Memory B cell (primary cell): ENCODE measurements around the gene LZTS2.

Source experiments
- ATAC-seq: fragments of 150-1000 bp; cut with Tn5 transposase; 2 replicates; pipeline ENCODE4 v1.10.0; 2021; ENCODE audit warnings: low read depth, mild to moderate bottlenecking, moderate library complexity
- DNase-seq, 2 donors: peaks; one replicate each; pipeline ENCODE4 v3.0.0; 2022; ENCODE audit warnings: low spot score in 2 of 2
- H3K27ac Mint-ChIP-seq: one replicate; pipeline ENCODE4 v1.8.0; 2022; ENCODE audit warnings: mild to moderate bottlenecking, moderate library complexity, mixed read lengths
- H3K27me3 Mint-ChIP-seq: one replicate; pipeline ENCODE4 v1.8.0; 2022; ENCODE audit warnings: mixed read lengths
- H3K36me3 Mint-ChIP-seq: one replicate; pipeline ENCODE4 v1.8.0; 2022; ENCODE audit warnings: mild to moderate bottlenecking, mixed read lengths
- H3K4me1 Mint-ChIP-seq: one replicate; pipeline ENCODE4 v1.8.0; 2022; ENCODE audit warnings: mixed read lengths
- H3K4me3 Mint-ChIP-seq: one replicate; pipeline ENCODE4 v1.8.0; 2022; ENCODE audit warnings: mild to moderate bottlenecking, moderate library complexity, mixed read lengths
- H3K9me3 Mint-ChIP-seq: one replicate; pipeline ENCODE4 v1.8.0; 2022; ENCODE audit warnings: mixed read lengths

Gene LZTS2

GRCh38 chr10:101010329-101010728 is 10.7 kb downstream of the LZTS2 start:
- H3K36me3 Mint-ChIP-seq = no peaks in the 10 kb centered on the region
- ATAC-seq (no peak), DNase-seq (no peak)

GRCh38 chr10:101011517-101012423 is 12.2 kb downstream of the LZTS2 start:
- Mint-ChIP-seq H3K27ac (no peak overlapping the region), H3K4me3 (no peak overlapping the region), H3K27me3 (peaks cover 19% of the 10 kb centered on the region), H3K4me1 (peaks cover 20% of the 10 kb centered on the region), H3K36me3 (no peaks in the 10 kb centered on the region), H3K9me3 (no peaks in the 10 kb centered on the region)
- ATAC-seq (no peak), DNase-seq (no peak)

More at GRCh38 chr10:101010329-101010728, 10.7 kb downstream of the LZTS2 start:
- Mint-ChIP-seq H3K4me1 (peaks cover 15% of the 10 kb centered on the region), H3K27me3 (peaks cover 10% of the 10 kb centered on the region), H3K27ac (no peak overlapping the region), H3K9me3 (no peaks in the 10 kb centered on the region), H3K4me3 (no peak overlapping the region)

GRCh38 chr10:101012525-101013364 is 13.1 kb downstream of the LZTS2 start:
- ATAC-seq (peak; percentile 89), DNase-seq (peak; percentile 53)
- Mint-ChIP-seq H3K9me3 (no peaks in the 10 kb centered on the region), H3K4me1 (peaks cover 20% of the 10 kb centered on the region), H3K4me3 (no peak overlapping the region), H3K27ac (no peak overlapping the region), H3K27me3 (peaks cover 22% of the 10 kb centered on the region), H3K36me3 (no peaks in the 10 kb centered on the region)

GRCh38 chr10:101013365-101013825 is 13.8 kb downstream of the LZTS2 start:
- H3K4me1 Mint-ChIP-seq = peaks cover 26% of the 10 kb centered on the region
- H3K27me3 Mint-ChIP-seq = peaks cover 26% of the 10 kb centered on the region
- no peaks in the 10 kb centered on the region for H3K36me3 Mint-ChIP-seq
- no peak for ATAC-seq
- H3K4me3 Mint-ChIP-seq = no peak overlapping the region
- no peaks in the 10 kb centered on the region for H3K9me3 Mint-ChIP-seq
- no peak for DNase-seq
- no peak overlapping the region for H3K27ac Mint-ChIP-seq

- H3K27me3 Mint-ChIP-seq = peaks cover 28% of the 10 kb centered on the region
- no peak overlapping the region for H3K27ac Mint-ChIP-seq
- no peaks in the 10 kb centered on the region for H3K9me3 Mint-ChIP-seq
- peak; percentile 67 to 80 for DNase-seq
- H3K4me3 Mint-ChIP-seq = no peak overlapping the region
- H3K36me3 Mint-ChIP-seq = no peaks in the 10 kb centered on the region
- peak; percentile 36 for ATAC-seq
- peaks cover 30% of the 10 kb centered on the region for H3K4me1 Mint-ChIP-seq
These were observed 14.7 kb downstream of the LZTS2 start for GRCh38 chr10:101014230-101014884.

GRCh38 chr10:101014966-101015581 is 15.5 kb downstream of the LZTS2 start:
- Mint-ChIP-seq H3K4me1 (peaks cover 33% of the 10 kb centered on the region), H3K27ac (no peak overlapping the region), H3K36me3 (no peaks in the 10 kb centered on the region), H3K27me3 (peaks cover 30% of the 10 kb centered on the region), H3K4me3 (no peak overlapping the region), H3K9me3 (no peaks in the 10 kb centered on the region)
- ATAC-seq (no peak), DNase-seq (no peak)

- no peak overlapping the region for H3K4me3 Mint-ChIP-seq
- no peaks in the 10 kb centered on the region for H3K36me3 Mint-ChIP-seq
- no peak for DNase-seq
- ATAC-seq = no peak
- H3K4me1 Mint-ChIP-seq = peaks cover 33% of the 10 kb centered on the region
- H3K27ac Mint-ChIP-seq = no peak overlapping the region
- no peaks in the 10 kb centered on the region for H3K9me3 Mint-ChIP-seq
- H3K27me3 Mint-ChIP-seq = peaks cover 30% of the 10 kb centered on the region
These were observed 16.0 kb downstream of the LZTS2 start for GRCh38 chr10:101015582-101015973.

- ATAC-seq (no peak), DNase-seq (no peak)
- Mint-ChIP-seq H3K36me3 (no peaks in the 10 kb centered on the region), H3K4me3 (no peak overlapping the region), H3K27ac (no peak overlapping the region), H3K9me3 (no peaks in the 10 kb centered on the region), H3K4me1 (peaks cover 33% of the 10 kb centered on the region), H3K27me3 (peaks cover 30% of the 10 kb centered on the region)
These were observed 17.2 kb downstream of the LZTS2 start for GRCh38 chr10:101016814-101017213.

- peak in 1 of 2 donors; percentile 35 for DNase-seq
- H3K27me3 Mint-ChIP-seq = peaks cover 30% of the 10 kb centered on the region
- H3K36me3 Mint-ChIP-seq = no peaks in the 10 kb centered on the region
- no peaks in the 10 kb centered on the region for H3K9me3 Mint-ChIP-seq
- peaks cover 28% of the 10 kb centered on the region for H3K4me1 Mint-ChIP-seq
- ATAC-seq = peak; percentile 75
- H3K27ac Mint-ChIP-seq = peak overlapping the region; percentile 62
- peak overlapping the region; percentile 61 for H3K4me3 Mint-ChIP-seq
These were observed 18.6 kb downstream of the LZTS2 start for GRCh38 chr10:101018118-101018599.

- Mint-ChIP-seq H3K4me1 (peaks cover 24% of the 10 kb centered on the region), H3K4me3 (peak overlapping the region; percentile 61), H3K27me3 (peaks cover 27% of the 10 kb centered on the region), H3K27ac (peak overlapping the region; percentile 62), H3K9me3 (no peaks in the 10 kb centered on the region), H3K36me3 (no peaks in the 10 kb centered on the region)
- DNase-seq (peak; percentile 51 to 60), ATAC-seq (peak; percentile 66)
These were observed 19.2 kb downstream of the LZTS2 start for GRCh38 chr10:101018600-101019439.

- H3K9me3 Mint-ChIP-seq = no peaks in the 10 kb centered on the region
- H3K4me1 Mint-ChIP-seq = peaks cover 21% of the 10 kb centered on the region
- H3K36me3 Mint-ChIP-seq = no peaks in the 10 kb centered on the region
- ATAC-seq (no peak), DNase-seq (no peak)
- peak overlapping the region; percentile 60 for H3K4me3 Mint-ChIP-seq
- H3K27me3 Mint-ChIP-seq = peaks cover 25% of the 10 kb centered on the region
- H3K27ac Mint-ChIP-seq = no peak overlapping the region
These were observed 19.8 kb downstream of the LZTS2 start for GRCh38 chr10:101019440-101019703.

GRCh38 chr10:101020427-101021075 is 20.9 kb downstream of the LZTS2 start:
- no peaks in the 10 kb centered on the region for H3K9me3 Mint-ChIP-seq
- H3K27me3 Mint-ChIP-seq = peaks cover 19% of the 10 kb centered on the region
- DNase-seq (no peak), ATAC-seq (no peak)
- peaks cover 18% of the 10 kb centered on the region for H3K4me1 Mint-ChIP-seq
- no peak overlapping the region for H3K4me3 Mint-ChIP-seq
- no peaks in the 10 kb centered on the region for H3K36me3 Mint-ChIP-seq
- no peak overlapping the region for H3K27ac Mint-ChIP-seq
